ENCODE data around the gene FAM174B. TPM values are rescaled to one million over a fixed set of nuclear protein-coding genes. Genes with fewer than 3 reads are reported as not detected.

Gene FAM174B
- total RNA-seq, 6 donors from 2014 or later = 54.5 to 109 (median 67.5) TPM

DNA sequence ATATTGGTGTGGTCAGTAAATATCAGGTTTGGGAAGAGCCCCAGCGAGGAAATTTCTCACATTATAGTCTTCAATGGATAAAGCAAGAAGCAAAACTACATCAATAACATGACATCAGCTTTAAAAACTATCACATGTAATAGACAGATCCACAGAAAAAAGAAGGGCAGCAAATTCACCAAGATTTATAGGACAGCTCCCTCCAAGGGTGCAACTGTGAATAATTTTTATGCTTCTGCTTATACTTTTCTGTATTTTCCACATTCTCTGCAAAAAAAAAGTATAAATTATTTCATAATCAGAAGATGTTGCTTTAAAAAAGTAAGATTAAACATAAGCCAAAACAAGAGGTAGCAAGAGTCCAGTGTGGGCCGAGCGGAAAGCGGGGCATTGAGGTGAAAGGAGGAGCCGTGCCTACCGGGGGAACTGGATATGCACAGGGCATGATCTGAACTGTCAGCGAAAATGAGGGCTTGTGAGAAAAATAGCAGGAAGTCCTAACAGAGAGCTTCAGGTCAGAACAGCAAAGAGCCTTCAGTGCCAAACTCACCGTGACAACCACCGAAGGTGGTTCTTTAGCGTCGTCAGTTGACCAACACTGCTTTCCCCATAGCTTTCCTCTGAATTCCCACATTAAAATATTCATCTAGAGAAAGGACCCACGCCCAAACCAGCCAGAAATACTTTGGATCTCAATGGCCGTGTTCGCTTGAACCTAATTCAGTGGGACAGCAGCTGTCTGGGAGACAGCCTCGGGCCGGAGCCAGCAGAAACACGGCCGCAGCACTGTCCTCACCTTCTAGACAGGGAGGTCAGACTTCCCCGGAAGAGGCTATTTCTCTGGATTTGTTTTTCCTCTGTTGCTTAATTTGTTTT is 59.8 kb downstream of the FAM174B start:
- 71 to 75% methylated on average over 19 of the region's 19 CpGs for WGBS, 2 donors
- DNase-seq = peak; percentile 12 to 15

GRCh38 chr15:92591275-92591674 is 64.3 kb downstream of the FAM174B start:
- 83 to 84% methylated on average over 5 of the region's 5 CpGs for WGBS, 2 donors
- Histone ChIP-seq H3K27ac (no peak overlapping the region), H3K36me3 (no peaks in the 10 kb centered on the region), H3K4me3 (no peak overlapping the region), H3K9me3 (no peaks in the 10 kb centered on the region), H3K4me1 (no peaks in the 10 kb centered on the region), H3K27me3 (no peaks in the 10 kb centered on the region)
- ATAC-seq (ENCODE audit: low FRiP score in 2 of 2) (no peak), DNase-seq (no peak)
- no peak for TF ChIP-seq POLR2A (IDR thresholded peaks at IDR 0.05)
- TF ChIP-seq POLR2AphosphoS5 (IDR thresholded peaks at IDR 0.05) = no peak
- TF ChIP-seq EP300 (IDR thresholded peaks at IDR 0.05) = no peak
- TF ChIP-seq CTCF (IDR thresholded peaks at IDR 0.05) = no peak

More for the DNA sequence above, 59.8 kb downstream of the FAM174B start:
- Histone ChIP-seq H3K4me1 (peaks cover 0 to 9% (median 0%) of the 10 kb centered on the region in 4 donors), H3K9me3 (no peaks in the 10 kb centered on the region), H3K4me3 (no peak overlapping the region), H3K36me3 (no peaks in the 10 kb centered on the region), H3K27me3 (no peaks in the 10 kb centered on the region), H3K27ac (peak overlapping the region in 1 of 4 donors; percentile 58)
- ATAC-seq (ENCODE audit: low FRiP score in 2 of 2) = no peak
- no peak for TF ChIP-seq POLR2A (IDR thresholded peaks at IDR 0.05)
- TF ChIP-seq POLR2AphosphoS5 (IDR thresholded peaks at IDR 0.05) = no peak
- TF ChIP-seq EP300 (IDR thresholded peaks at IDR 0.05) = no peak
- TF ChIP-seq CTCF (IDR thresholded peaks at IDR 0.05) = no peak

DNA sequence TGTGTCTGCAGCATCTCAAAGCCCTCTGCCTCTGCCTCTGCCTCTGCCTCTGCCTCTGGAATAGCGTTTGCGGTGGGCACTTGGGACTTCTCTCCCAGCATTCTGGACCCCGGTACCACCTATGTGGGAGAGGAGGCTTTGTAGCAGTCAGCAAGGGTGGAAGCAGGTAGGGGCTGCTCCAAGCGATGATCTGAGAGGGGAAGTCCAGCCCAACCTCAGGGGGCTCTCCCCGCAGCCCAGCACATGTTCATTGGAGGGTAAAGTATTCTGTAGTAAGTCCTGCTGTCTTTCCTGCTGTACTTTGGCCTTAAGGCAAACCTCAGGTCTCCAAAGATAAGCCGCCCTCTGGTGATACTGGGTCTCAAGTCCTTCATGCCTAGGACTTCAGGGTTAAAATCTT is 68.6 kb downstream of the FAM174B start:
- no peak for TF ChIP-seq POLR2A (IDR thresholded peaks at IDR 0.05)
- WGBS, 2 donors = 94 to 95% methylated on average over 6 of the region's 6 CpGs
- no peak overlapping the region for H3K27ac ChIP-seq

DNA sequence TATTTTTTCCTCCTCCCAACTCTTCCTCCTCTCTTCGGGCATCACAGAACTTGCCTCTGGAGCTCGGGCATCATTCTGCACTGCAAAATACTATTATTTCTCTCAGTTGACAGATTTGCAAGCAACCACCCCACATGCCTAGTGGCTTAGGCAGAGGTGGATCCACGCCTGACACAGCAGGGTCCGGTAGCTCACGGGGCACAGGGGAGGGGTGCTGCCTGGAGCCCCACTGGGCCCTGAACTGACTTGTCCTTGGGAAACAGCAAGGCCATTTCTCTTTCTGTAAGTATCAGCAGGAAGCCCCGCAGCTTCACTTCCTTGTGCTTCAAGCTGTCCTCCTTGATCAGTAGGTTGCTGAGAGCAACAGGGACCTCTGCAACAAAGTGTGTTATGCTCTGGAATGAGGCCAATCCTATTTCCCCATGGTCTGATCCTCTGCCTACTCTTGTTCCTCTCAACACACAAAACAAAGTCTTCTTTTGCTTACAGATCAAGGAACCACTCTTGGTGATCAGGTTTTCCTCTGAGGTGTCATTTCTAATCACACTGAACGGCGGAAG is 69.1 kb downstream of the FAM174B start:
- TF ChIP-seq EP300 (IDR thresholded peaks at IDR 0.05) (no peak), CTCF (IDR thresholded peaks at IDR 0.05) (no peak), POLR2A (IDR thresholded peaks at IDR 0.05) (no peak), POLR2AphosphoS5 (IDR thresholded peaks at IDR 0.05) (no peak)
- no peaks in the 10 kb centered on the region for H3K36me3 ChIP-seq
- H3K9me3 ChIP-seq = no peaks in the 10 kb centered on the region
- H3K4me3 ChIP-seq = no peak overlapping the region
- ATAC-seq (ENCODE audit: low FRiP score in 2 of 2) = no peak
- DNase-seq = peak in 1 of 2 donors; percentile 6
- no peaks in the 10 kb centered on the region for H3K27me3 ChIP-seq
- WGBS, 2 donors = 76 to 85% methylated on average over 8 of the region's 8 CpGs
- H3K27ac ChIP-seq = no peak overlapping the region
- no peaks in the 10 kb centered on the region for H3K4me1 ChIP-seq

More for the DNA sequence above, 68.6 kb downstream of the FAM174B start:
- no peak overlapping the region for H3K4me3 ChIP-seq
- H3K36me3 ChIP-seq = no peaks in the 10 kb centered on the region
- DNase-seq (no peak), ATAC-seq (ENCODE audit: low FRiP score in 2 of 2) (no peak)
- no peaks in the 10 kb centered on the region for H3K9me3 ChIP-seq
- H3K4me1 ChIP-seq = no peaks in the 10 kb centered on the region
- H3K27me3 ChIP-seq = no peaks in the 10 kb centered on the region

DNA sequence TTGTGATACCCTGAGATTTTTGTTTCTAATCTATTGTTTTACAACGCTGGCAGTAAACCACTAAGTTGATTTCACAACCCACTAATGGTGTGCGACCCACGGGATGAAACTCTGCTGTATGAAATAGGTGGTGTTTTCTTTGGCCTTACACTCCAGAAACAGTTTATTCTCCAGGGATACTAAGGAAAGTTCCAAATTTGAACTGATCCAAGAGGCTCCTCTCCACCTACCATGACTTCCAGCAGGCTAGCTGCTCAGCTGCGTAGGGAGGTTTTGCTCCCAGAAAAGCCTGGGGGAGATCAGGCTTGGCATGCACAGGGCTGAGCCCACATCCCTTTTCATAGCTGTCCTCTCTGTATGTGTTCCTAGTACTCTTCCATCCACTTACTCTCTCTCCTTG is 71.5 kb downstream of the FAM174B start:
- no peaks in the 10 kb centered on the region for H3K4me1 ChIP-seq
- H3K9me3 ChIP-seq = no peaks in the 10 kb centered on the region
- TF ChIP-seq POLR2AphosphoS5 (IDR thresholded peaks at IDR 0.05) (no peak), EP300 (IDR thresholded peaks at IDR 0.05) (no peak), CTCF (IDR thresholded peaks at IDR 0.05) (no peak)
- no peaks in the 10 kb centered on the region for H3K36me3 ChIP-seq
- WGBS, 2 donors = 78 to 80% methylated on average over 4 of the region's 4 CpGs
- H3K27ac ChIP-seq = no peak overlapping the region
- no peak for DNase-seq
- no peak for ATAC-seq (ENCODE audit: low FRiP score in 2 of 2)
- no peaks in the 10 kb centered on the region for H3K27me3 ChIP-seq
- H3K4me3 ChIP-seq = no peak overlapping the region
